Neural progenitor cell (in vitro differentiated cells): Measurements from ENCODE around the gene OR8G5.

Experiments used
- EZH2 ChIP-seq: fragments of 200-600 bp; sonication (generic); IDR thresholded peaks from 2 replicates; pipeline ENCODE4 v1.6.1; 2017; ENCODE audit warnings: antibody characterized with exemption, mild to moderate bottlenecking, moderate library complexity
- EZH2phosphoT487 ChIP-seq: fragments of 200-600 bp; sonication (generic); IDR thresholded peaks from 2 replicates; pipeline ENCODE4 v1.6.1; 2017; ENCODE audit warnings: antibody characterized with exemption
- TF ChIP-seq, protein P1 (sequence below): fragments of 200-600 bp; sonication (generic); IDR thresholded peaks from 2 replicates; pipeline ENCODE4 v1.5.1; 2017; ENCODE audit warnings: antibody characterized with exemption, mild to moderate bottlenecking

DNA sequence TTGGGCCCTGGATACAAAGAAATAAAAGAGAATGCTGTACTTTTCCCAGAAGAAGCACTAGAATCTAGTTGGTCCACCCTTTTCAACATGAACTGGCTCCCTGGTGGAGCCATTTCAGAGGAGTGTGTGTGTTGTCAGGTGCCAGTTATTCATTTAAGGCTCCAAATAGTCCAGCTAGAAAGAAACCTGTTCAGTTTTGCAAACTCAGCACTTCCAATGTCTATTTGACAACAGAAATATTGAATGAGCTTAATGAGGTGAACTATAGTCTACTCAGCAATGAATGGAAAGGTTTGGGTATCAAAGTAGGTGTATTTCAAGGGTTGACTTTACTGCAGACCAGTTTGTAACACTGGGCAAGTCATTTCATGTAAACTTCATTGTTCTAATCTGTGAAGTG lies 55.5 kb downstream of the OR8G5 start:
- TF ChIP-seq, protein P1, sequence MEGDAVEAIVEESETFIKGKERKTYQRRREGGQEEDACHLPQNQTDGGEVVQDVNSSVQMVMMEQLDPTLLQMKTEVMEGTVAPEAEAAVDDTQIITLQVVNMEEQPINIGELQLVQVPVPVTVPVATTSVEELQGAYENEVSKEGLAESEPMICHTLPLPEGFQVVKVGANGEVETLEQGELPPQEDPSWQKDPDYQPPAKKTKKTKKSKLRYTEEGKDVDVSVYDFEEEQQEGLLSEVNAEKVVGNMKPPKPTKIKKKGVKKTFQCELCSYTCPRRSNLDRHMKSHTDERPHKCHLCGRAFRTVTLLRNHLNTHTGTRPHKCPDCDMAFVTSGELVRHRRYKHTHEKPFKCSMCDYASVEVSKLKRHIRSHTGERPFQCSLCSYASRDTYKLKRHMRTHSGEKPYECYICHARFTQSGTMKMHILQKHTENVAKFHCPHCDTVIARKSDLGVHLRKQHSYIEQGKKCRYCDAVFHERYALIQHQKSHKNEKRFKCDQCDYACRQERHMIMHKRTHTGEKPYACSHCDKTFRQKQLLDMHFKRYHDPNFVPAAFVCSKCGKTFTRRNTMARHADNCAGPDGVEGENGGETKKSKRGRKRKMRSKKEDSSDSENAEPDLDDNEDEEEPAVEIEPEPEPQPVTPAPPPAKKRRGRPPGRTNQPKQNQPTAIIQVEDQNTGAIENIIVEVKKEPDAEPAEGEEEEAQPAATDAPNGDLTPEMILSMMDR: no peak
- TF ChIP-seq EZH2phosphoT487: no peak
- no peak for TF ChIP-seq EZH2
